Osteocyte (in vitro differentiated cells): ENCODE data around the gene NEK8. TPM values are rescaled to one million over a fixed set of nuclear protein-coding genes. Genes with fewer than 3 reads are reported as not detected.
A peak's percentile ranks its signal among the peaks of the same experiment; 100 is the strongest.

ENCODE experiments used
- DNase-seq: peaks from one replicate; pipeline ENCODE4 v3.0.0; 2021; ENCODE audit warnings: mixed read lengths; ENCODE audit not compliant: unreplicated experiment; ENCODE audit errors: extremely low spot score
- H3K27ac Mint-ChIP-seq: one replicate; pipeline ENCODE4 v1.8.0; 2021; ENCODE audit warnings: mild to moderate bottlenecking, mixed read lengths; ENCODE audit not compliant: unreplicated experiment
- H3K27me3 Mint-ChIP-seq: one replicate; pipeline ENCODE4 v1.8.0; 2021; ENCODE audit warnings: mixed read lengths; ENCODE audit not compliant: unreplicated experiment
- H3K36me3 Mint-ChIP-seq: one replicate; pipeline ENCODE4 v1.8.0; 2021; ENCODE audit warnings: mixed read lengths; ENCODE audit not compliant: unreplicated experiment
- H3K4me1 Mint-ChIP-seq: one replicate; pipeline ENCODE4 v1.8.0; 2021; ENCODE audit warnings: mixed read lengths; ENCODE audit not compliant: unreplicated experiment
- H3K4me3 Mint-ChIP-seq: one replicate; pipeline ENCODE4 v1.8.0; 2021; ENCODE audit warnings: mild to moderate bottlenecking, moderate library complexity, mixed read lengths; ENCODE audit not compliant: unreplicated experiment
- H3K9me3 Mint-ChIP-seq: one replicate; pipeline ENCODE4 v1.8.0; 2021; ENCODE audit warnings: mixed read lengths; ENCODE audit not compliant: unreplicated experiment
- CTCF ChIP-seq: fragments of 200-600 bp; sonication (generic); IDR thresholded peaks from 2 replicates; pipeline ENCODE4 v1.5.0; 2021; ENCODE audit warnings: antibody characterized with exemption, mild to moderate bottlenecking, moderate library complexity
- total RNA-seq: library from RNA; stranded (reverse); gene quantifications from 2 replicates; pipeline ENCODE4 v1.2.1, GENCODE V29; 2021

Gene NEK8
- total RNA-seq, 1 donor from 2014 or later = 9.9 TPM

GRCh38 chr17:28758411-28759121, 30.0 kb downstream of the NEK8 start:
- peaks cover 18% of the 10 kb centered on the region for H3K36me3 Mint-ChIP-seq
- no peaks in the 10 kb centered on the region for H3K9me3 Mint-ChIP-seq
- no peak overlapping the region for H3K4me3 Mint-ChIP-seq
- no peaks in the 10 kb centered on the region for H3K27me3 Mint-ChIP-seq
- TF ChIP-seq CTCF = no peak
- peaks cover 19% of the 10 kb centered on the region for H3K4me1 Mint-ChIP-seq
- no peak overlapping the region for H3K27ac Mint-ChIP-seq
- no peak for DNase-seq

GRCh38 chr17:28759256-28759865, 30.8 kb downstream of the NEK8 start:
- Mint-ChIP-seq H3K4me1 (peaks cover 22% of the 10 kb centered on the region), H3K27ac (no peak overlapping the region), H3K4me3 (no peak overlapping the region), H3K27me3 (no peaks in the 10 kb centered on the region), H3K9me3 (no peaks in the 10 kb centered on the region), H3K36me3 (peaks cover 18% of the 10 kb centered on the region)
- no peak for DNase-seq
- TF ChIP-seq CTCF = no peak

- Mint-ChIP-seq H3K27me3 (no peaks in the 10 kb centered on the region), H3K9me3 (no peaks in the 10 kb centered on the region), H3K4me1 (peaks cover 16% of the 10 kb centered on the region), H3K36me3 (peaks cover 20% of the 10 kb centered on the region), H3K4me3 (no peak overlapping the region), H3K27ac (peak overlapping the region; percentile 64)
- DNase-seq = no peak
- TF ChIP-seq CTCF = no peak
Observed at GRCh38 chr17:28760601-28761562, 32.3 kb downstream of the NEK8 start.

GRCh38 chr17:28763137-28763799, 34.7 kb downstream of the NEK8 start:
- Mint-ChIP-seq H3K27ac (no peak overlapping the region), H3K4me1 (peaks cover 13% of the 10 kb centered on the region), H3K36me3 (peaks cover 6% of the 10 kb centered on the region), H3K9me3 (no peaks in the 10 kb centered on the region), H3K4me3 (no peak overlapping the region), H3K27me3 (no peaks in the 10 kb centered on the region)
- DNase-seq = no peak
- TF ChIP-seq CTCF = no peak
